Astrocyte of the cerebellum (primary cell): ENCODE measurements around the gene CLTC.

Source experiments
- DNase-seq: peaks from one replicate; pipeline ENCODE4 v3.0.0-alpha.2; 2011; ENCODE audit warnings: low read depth
- H3K4me3 ChIP-seq: 2 replicates; pipeline ENCODE4 v1.5.1; 2011; ENCODE audit warnings: mild to moderate bottlenecking, low read depth, low read length, moderate library complexity
- in situ Hi-C: cut with HindIII; loops from 2 replicates; pipeline ENCODE4 v1.10.0; 2017; ENCODE audit warnings: low sequenced_read_pairs
- TF ChIP-seq, protein P1 (sequence below): IDR thresholded peaks from 2 replicates; pipeline ENCODE4 v1.5.1; 2012; ENCODE audit warnings: low read length, low read depth, moderate library complexity, mild to moderate bottlenecking; ENCODE audit errors: missing control alignments

The CLTC gene

DNA sequence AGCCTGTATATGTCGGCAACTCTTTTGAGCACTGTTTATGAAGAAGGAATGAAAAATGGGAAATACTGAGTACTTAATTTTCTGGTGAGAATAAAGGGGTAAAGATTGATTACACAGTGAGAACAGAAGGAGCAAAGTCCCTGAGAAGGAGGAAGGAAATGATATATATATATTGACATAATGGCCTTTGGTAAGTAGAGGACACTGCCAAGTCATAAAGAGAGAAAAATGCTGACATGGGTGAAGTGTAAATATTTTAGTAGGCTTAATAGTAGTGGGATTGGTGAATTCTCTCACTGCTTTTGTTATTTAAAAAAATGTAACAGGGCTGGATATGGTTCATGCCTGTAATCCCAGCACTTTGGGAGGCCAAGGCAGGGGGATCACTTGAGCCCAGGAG is 103.9 kb downstream of the CLTC start:
- TF ChIP-seq, protein P1, sequence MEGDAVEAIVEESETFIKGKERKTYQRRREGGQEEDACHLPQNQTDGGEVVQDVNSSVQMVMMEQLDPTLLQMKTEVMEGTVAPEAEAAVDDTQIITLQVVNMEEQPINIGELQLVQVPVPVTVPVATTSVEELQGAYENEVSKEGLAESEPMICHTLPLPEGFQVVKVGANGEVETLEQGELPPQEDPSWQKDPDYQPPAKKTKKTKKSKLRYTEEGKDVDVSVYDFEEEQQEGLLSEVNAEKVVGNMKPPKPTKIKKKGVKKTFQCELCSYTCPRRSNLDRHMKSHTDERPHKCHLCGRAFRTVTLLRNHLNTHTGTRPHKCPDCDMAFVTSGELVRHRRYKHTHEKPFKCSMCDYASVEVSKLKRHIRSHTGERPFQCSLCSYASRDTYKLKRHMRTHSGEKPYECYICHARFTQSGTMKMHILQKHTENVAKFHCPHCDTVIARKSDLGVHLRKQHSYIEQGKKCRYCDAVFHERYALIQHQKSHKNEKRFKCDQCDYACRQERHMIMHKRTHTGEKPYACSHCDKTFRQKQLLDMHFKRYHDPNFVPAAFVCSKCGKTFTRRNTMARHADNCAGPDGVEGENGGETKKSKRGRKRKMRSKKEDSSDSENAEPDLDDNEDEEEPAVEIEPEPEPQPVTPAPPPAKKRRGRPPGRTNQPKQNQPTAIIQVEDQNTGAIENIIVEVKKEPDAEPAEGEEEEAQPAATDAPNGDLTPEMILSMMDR = no peak
- in situ Hi-C loops = no loop called here
- H3K4me3 ChIP-seq = no peak overlapping the region
- no peak for DNase-seq

DNA sequence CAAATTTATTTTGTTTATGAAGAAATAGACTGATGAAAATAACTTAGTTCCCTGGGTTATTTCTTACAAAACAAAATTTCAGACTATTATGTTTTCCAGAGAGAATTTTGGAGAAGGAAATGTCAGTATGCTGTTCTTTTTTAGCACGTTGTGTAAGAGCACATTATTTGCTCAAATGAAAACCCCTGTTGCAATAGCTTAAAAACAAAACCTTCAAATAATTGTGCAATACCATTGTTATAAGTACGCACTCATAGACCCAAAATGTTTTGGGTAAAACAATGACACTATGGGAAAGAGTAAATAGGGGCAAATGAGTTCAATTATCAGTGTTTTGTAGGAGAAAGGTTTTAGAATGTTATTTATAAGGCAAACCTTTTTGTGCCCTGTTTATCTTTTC is 106.0 kb downstream of the CLTC start:
- DNase-seq = no peak
- H3K4me3 ChIP-seq = no peak overlapping the region
- TF ChIP-seq, protein P1 = no peak
- in situ Hi-C loops = no loop called here

DNA sequence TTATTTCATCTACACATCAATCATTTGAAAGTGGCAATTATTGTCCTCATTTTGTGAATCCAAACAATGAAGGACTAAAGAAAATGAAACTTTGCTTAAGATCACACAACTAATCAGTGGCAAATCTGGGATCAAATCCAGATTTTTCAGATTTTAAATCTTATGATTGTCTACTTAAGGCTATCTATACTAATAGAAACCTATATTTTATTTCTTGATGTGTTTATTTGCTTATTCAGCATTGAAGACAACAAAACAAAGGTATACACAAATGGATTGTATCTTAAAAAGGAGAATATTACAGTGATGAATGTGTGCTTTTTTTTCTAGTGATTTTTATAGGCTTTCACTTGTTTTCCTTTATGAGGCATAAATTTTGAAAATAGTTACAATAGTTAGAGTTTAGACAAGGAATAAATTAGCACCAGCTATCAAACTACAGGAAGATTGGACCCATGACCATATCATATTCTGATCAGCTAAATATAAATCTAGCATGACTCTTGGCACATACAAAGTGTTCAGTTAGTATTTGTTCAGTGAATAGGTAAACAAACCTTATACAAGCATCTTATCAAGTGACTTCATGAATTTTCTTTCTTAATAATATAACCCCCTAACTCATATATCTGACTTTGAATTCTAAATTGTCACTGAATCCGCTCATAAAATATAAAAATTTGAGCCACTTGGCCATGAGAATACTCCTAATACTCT is 108.3 kb downstream of the CLTC start:
- H3K4me3 ChIP-seq = no peak overlapping the region
- no peak for DNase-seq
- TF ChIP-seq, protein P1 = no peak
- in situ Hi-C loops = no loop called here

DNA sequence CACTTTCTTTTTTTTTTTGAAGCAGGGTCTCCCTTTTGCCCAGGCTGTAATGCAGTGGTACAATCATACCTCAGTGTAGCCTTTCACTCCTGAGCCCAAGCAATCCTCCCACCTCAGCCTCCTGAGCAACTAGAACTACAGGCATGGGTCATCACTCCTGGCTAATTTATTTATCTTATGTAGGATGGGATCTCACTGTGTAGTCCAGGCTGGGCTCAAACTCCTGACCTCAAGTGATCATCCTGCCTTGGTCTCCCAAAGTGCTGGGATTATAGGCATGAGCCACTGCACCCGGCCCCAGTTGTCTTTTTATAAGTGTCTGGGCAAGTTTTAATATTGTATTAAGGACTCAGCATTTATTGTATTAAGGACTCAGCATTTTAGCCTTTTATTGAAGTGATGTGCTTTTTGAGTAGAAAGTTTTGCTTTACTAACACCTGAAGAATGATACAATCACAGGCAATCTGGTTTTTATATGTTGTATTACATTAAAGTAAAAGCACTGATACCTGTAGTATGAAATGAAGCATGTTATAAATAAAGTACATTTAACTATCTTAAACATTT is 110.7 kb downstream of the CLTC start:
- in situ Hi-C loops = no loop called here
- TF ChIP-seq, protein P1 = no peak
- no peak for DNase-seq
- no peak overlapping the region for H3K4me3 ChIP-seq

DNA sequence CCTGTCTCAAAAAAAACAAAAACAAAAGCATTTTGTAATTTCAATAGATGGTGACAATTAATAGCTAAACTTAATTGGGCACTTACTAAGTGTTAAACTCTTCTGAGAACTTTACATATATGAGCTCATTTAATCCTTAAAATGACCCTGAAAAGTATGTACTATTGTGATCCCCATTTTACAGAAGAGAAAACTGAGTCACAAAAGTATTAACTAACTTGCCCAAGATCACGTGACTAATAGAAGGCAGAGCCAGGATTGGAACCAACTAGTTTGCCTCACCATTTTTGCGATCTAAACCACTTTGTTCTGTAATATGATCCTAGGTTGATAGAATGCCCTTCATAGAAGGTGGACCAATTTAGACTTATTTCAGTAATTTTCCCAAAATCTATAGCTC is 114.0 kb downstream of the CLTC start:
- no peak for DNase-seq
- in situ Hi-C loops = no loop called here
- TF ChIP-seq, protein P1 = no peak
- no peak overlapping the region for H3K4me3 ChIP-seq

DNA sequence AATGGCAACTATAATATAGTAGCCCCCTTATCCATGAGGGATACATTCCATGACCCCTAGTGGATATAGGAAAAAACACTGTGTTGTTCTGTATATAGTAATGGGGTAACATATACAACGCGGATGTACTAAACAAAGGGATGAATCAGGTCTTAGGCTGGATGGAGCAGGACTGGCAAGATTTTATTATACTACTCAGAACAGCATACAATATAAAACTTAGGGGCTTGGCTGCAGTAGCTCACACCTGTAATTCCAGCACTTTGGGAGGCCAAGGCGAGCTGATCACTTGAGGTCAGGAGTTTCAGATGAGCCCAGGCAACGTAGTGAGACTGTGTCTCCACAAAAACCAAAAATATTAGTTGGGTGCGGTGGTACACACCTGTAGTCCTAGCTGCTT is 114.5 kb downstream of the CLTC start:
- no peak for DNase-seq
- in situ Hi-C loops = no loop called here
- TF ChIP-seq, protein P1 = no peak
- no peak overlapping the region for H3K4me3 ChIP-seq
